Pons (tissue), 1 donor: ENCODE measurements around the gene TNS1.
"Not testable (repeated sequence)": the region's sequence is repeated elsewhere in the genome, so short reads cannot be mapped to it uniquely, and the experiment has no call there.

Source experiments
- DNase-seq: peaks from one replicate; pipeline ENCODE4 v3.0.0-alpha.2; 2016; ENCODE audit warnings: low spot score

The TNS1 gene

GRCh38 chr2:217798191-217798590 lies 204.6 kb downstream of the TNS1 start:
- DNase-seq = no peak

- DNase-seq = no peak
Observed at GRCh38 chr2:217797661-217798069, 205.1 kb downstream of the TNS1 start.

- no peak for DNase-seq
Observed at GRCh38 chr2:217797165-217797564, 205.6 kb downstream of the TNS1 start.

- DNase-seq = no peak
Observed at GRCh38 chr2:217795706-217796465, 206.9 kb downstream of the TNS1 start.

- DNase-seq = no peak
Observed at GRCh38 chr2:217795067-217795466, 207.7 kb downstream of the TNS1 start.

GRCh38 chr2:217794133-217794986 lies 208.4 kb downstream of the TNS1 start:
- DNase-seq = no peak

GRCh38 chr2:217793566-217794132 lies 209.1 kb downstream of the TNS1 start:
- DNase-seq = no peak

- no peak for DNase-seq
Observed at GRCh38 chr2:217792626-217793527, 209.9 kb downstream of the TNS1 start.

GRCh38 chr2:217791551-217791950 lies 211.2 kb downstream of the TNS1 start:
- DNase-seq = no peak

GRCh38 chr2:217790681-217791392 lies 212.0 kb downstream of the TNS1 start:
- DNase-seq = no peak

- no peak for DNase-seq
Observed at GRCh38 chr2:217790195-217790594, 212.6 kb downstream of the TNS1 start.

GRCh38 chr2:217789736-217790181 lies 213.0 kb downstream of the TNS1 start:
- DNase-seq = no peak

- DNase-seq = peak; percentile 66
Observed at GRCh38 chr2:217789003-217789735, 213.6 kb downstream of the TNS1 start.

GRCh38 chr2:217788669-217789002 lies 214.2 kb downstream of the TNS1 start:
- no peak for DNase-seq

- DNase-seq = no peak
Observed at GRCh38 chr2:217787160-217787877, 215.5 kb downstream of the TNS1 start.

GRCh38 chr2:217786560-217786959 lies 216.2 kb downstream of the TNS1 start:
- DNase-seq = not testable (repeated sequence)

GRCh38 chr2:217785544-217786045 lies 217.2 kb downstream of the TNS1 start:
- peak; percentile 64 for DNase-seq

GRCh38 chr2:217784996-217785543 lies 217.7 kb downstream of the TNS1 start:
- no peak for DNase-seq

GRCh38 chr2:217783243-217783642 lies 219.6 kb downstream of the TNS1 start:
- DNase-seq = no peak
